Cortex of kidney (tissue), 1 donor: ENCODE measurements around the gene MACROD2.

Experiments used
- DNase-seq: peaks from one replicate; lab custom pipeline; 2025; lab: John Stamatoyannopoulos, UW

The MACROD2 gene

DNA sequence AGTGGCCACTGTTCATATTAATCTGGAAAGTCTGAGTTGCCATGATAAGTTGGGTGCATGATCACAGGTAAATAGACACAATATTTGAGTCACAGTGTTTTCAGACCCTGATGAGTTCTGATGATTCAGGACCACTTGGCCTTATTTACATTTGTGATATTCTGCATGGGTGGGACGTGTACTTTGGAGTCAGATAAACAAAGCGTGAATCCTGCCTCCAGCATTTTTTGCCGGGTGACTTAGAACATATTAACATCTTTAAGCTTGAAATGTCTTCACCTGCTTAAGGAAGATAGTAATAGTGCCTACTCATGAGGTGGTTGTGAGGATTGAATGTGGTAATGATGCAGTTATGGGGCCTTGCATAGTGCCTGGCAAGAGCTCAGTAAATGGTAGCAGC, 1582.8 kb downstream of the MACROD2 start:
- no peak for DNase-seq

DNA sequence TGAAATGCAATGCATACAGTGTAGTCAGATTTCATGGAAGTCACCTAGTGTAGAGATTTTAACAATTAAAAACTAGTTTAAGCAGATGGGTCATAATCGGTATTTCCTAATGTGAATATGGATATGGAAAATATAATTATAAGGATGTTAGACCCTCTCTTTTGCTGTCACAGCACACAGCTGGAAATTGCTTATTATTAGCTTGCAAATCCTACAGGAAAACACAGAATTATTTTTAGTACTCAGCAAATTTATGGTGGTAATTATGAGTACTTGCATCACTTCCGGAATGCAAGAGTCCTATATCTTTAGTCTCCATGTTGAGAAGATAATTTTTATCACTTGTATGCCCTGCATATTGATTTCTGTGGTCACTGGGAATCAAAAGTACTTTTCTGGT, 1584.4 kb downstream of the MACROD2 start:
- no peak for DNase-seq

DNA sequence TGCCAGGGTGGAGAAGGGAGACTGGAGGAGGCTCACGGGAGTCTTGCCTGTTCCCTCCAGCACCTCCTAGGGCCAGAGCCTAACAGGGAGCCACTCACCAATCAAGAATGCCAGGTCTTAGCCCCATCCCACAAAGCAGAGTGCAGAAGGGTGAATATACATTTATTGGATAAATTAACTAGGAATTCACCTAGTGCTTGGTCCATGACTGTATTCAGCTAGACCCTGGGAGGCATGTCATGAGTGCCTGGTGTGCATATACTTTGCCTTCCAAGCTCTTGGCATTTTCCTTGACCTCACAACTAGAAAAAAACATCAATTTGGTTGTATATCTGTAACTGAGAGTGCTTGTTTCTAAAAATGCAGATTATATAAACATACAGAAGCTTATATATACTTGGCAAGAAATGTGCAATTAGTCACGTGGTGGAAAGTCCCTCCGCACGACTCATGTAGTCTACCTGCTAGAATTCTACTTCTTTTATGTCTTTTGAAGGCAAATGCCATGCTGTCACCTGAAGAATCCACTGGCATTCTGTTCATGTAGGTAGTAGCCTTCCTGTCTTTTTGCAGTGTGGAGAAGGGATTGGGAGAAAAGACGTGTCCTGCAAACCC, 1586.9 kb downstream of the MACROD2 start:
- DNase-seq, result no peak

DNA sequence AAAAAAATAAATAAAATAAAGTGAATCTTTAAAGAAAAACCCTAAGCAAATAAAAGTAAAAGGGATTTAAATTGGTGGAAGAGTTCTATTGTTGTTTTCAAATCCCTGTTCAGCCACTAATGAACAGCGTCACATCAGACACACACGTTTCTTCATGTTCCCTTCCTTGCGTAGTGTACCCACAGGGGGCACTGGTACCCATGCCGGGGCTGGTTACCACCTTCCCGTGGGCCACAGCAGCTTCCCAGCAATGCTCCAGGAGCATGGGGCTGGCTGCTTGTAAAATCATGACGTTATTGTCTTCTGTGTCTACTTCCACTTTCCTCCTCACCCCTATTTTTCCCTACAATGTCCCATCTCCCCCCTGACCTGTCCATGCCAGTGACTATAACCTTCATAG, 1589.2 kb downstream of the MACROD2 start:
- DNase-seq, result no peak

DNA sequence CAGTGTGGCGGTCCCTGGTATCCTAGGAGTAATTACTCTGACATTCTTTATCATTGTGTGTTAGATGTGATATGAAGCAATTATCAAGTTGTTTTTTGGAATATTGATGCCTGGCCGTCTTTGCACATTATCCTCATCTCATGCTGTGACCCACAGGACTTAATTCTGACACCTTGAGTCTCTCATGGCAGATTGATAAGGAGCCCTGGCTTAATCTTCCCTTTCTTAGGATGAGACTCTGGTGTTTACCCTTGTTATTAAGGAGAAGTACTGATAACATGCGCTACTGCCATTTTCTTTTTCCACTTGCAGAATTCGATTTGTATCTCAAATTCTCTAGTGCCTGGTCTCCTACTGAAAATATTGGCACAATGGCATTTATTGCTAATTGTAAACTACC, 1597.8 kb downstream of the MACROD2 start:
- no peak for DNase-seq

DNA sequence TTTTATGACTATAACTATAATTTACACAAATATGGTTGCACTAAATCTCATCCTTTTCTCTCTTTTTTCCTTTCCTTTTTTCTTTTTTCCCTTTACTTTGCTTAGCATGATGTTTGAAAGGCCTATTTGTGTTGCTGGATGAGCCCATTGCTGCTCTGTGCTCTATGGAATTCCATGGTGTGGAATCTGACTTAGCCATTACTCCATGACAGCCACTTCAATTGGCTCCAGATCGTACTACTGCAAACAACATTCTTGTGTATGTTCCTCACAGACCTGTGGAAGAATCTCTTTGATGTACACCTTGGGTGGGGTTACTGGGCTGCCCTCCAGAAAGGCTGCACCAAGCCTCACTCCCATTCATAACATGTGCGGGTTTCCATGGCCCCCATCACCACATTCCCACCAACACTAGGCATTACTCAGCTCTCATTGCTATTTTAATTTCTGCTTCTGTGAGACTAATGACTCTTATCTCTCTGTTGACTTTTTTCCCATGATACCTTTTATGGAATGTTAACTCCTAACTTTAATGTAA, 1598.9 kb downstream of the MACROD2 start:
- no peak for DNase-seq

DNA sequence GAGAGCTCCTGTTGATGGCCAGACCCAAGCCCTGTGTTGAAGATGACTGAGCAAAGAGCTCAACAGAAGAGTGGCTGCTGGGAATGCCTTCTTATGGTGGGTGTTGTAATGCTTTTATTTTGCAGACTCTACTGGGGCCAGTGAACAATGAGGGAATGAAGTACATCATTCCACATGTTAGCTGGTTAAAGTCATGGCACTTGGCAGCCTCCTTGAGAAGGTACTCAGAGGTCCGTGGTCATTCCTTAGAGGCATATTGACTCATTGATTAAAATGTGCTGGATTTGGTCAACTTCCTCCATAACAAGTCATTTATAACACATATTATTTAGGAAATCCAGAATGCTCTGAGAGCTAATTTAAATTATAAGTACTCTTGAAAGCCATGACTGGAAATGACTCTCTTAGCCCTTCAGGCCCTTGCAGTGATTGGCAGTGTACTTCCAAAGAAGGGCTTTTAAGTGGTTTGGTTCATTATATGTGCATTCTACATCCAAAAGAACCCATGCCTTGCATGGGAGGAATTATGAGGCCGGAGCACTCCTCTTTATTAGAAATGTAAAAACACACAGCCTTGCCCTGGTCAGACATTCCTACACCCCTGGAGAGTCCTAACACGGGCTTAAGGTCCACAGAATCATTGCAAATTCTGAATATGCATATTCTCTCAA, 1601.0 kb downstream of the MACROD2 start:
- DNase-seq, result no peak

DNA sequence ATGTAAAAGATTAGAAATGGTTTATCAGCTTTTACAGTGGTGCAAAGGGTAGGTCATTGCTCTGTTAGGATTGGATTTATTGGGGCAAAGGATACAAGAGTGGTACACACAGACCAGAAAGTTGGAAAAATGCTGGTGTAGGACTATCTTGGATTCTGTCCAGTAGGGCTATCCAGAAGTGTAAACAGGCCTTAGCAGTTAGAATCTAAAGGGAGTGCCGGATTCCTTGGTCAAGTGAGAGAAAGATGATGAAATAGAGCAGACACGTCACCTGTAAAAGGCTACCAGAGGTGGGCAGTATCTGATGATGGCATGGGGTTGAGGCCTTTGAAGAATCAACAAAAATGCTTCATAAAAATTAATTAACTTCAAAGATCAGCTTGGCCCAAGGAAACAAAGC, 1602.0 kb downstream of the MACROD2 start:
- DNase-seq, result no peak

DNA sequence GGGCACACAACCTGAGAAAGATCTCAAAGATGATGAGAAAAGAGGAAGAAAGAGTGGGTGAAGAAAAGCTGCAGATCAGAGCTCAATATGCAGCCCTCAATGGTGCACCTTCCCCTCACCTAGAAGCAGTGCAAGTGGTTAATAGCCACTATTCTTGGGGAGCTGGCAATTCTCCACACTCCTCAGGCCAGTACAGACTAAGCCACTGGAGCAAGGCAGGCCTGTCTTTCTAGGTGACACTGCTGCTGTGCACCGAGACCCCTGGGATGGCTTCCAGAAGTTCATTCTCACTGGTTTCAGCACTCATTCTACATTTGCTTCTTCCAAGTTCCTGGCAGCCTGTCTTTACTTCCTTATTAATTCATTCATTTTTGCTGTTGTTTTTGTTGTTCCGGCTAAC, 1604.6 kb downstream of the MACROD2 start:
- no peak for DNase-seq

DNA sequence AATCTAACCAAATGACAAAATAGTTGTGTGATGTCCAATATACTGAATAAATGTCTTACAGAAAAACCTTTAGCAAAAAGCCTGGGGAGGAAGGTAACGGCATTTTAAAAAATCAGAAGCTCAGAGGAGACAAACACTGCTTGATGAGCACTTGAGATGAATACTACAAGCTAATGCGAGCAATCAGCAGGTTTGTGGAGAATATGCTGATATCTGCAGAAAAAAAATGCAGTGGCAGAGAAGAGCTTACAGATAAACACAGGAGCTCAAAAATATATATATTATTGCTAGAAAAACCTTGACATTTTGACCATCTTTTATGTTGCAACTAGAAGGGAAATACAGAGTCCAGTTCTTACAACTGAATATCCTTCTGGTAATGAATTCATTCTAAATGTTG, 1605.2 kb downstream of the MACROD2 start:
- no peak for DNase-seq

DNA sequence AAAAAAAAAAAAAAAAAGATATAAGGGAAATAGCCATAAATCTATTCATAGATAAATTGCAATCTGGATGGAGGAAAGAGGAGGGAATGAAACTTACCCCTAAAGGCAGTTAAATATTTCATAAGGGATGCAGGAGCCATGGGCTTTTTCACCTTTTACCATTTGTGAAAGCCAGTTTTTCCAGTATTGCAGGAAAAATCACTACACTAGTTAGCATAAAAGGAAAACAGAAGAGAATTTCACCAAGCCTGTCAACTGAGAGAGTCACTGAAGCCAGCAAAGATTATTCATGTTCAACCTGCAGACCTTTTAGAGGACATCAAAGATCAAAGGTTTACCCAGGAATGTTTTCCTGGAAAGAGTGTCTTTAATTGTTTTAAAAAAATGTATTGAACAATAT, 1608.2 kb downstream of the MACROD2 start:
- no peak for DNase-seq

DNA sequence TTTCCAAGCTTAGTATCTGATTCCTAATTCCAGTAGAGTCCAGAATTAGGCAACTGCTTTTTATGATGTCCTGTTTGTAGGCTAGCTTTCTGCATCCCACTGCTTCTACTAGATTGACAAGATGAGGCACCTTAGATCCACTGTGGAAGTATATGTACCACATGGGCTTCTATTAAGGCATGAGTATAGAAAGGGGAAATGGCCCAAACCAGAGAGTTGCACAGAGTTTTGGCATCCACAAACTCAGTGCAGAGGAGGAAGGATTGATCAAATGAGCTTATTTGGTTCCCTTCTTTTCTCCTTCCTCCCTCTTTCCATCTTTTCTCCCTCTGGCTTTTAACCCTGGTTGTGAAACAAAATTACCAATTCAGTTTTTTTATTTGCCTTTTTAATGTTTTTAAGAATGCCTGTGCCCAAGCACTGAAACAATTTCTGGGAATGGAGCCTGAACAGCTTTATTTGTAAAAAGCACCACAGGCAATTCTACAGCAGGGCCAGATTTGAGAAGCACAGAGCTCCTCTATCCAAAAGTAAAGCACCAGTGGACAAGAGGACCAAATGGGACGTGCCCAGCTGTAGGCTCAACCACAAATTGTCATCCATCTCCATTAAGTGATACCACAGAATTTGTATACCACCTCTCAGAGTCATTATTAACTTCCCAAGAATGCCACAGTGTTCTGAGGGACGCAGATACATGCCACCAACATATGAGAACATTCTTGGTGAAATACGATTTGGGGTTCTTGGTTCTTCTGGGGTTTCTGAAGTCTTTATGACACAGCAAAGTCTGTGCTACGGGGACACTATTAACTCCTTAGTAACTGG, 1608.9 kb downstream of the MACROD2 start:
- no peak for DNase-seq

DNA sequence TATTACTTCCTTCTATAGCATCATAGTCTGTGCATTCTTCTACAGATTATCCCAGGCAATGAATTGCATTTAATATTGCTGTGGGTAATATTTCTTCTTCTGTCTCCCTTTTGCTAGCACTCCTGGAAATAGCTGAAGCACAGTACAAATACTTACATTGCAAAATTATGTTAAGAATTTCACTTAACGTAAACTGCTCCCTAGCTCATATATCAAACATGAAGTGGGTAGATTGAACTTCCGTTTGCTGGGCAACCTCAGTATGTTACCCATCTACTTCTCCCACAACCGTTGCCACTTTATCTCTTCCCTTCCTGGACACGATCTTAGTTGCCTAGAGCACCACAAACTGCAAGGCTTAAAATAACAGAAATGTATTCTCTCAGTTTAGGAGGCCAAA, 1614.6 kb downstream of the MACROD2 start:
- DNase-seq, result no peak

DNA sequence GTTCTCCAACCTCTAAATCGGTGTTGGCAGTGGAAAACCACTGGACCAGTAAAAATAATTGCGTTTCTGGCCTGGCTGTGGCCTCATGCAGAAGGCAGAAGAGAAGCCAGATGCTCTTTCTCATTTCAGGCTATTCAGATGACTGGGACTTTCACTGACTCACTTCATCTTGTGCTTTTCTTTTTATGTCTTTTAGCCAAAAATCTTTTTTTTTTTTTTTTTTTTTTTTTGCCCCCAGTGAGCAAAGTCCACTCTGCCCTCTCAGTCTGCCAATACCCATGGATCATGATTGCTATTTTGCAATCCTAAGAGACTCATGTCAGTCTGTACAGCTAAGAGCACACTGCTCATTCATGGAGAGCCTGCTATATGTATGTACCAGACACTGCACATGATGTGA, 1615.5 kb downstream of the MACROD2 start:
- DNase-seq, result no peak

DNA sequence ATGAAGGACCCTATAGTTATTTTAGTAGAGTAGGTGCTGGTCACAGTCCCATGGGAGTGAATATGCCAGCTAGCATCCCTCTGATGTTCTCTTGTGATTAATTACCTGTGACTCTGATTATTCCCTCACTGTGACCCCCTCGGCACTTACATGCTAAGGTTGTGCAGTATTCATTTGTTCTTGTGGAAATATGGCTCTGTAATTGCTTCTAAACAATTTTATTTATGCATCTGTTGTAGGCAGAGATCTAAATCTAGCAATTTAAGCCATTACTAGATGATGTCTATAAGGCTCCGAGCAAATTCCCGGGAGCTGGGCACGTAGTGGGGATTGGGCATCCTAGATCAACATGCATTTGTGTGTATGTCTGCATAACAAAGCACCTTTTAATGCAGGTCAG, 1616.2 kb downstream of the MACROD2 start:
- DNase-seq, result no peak

DNA sequence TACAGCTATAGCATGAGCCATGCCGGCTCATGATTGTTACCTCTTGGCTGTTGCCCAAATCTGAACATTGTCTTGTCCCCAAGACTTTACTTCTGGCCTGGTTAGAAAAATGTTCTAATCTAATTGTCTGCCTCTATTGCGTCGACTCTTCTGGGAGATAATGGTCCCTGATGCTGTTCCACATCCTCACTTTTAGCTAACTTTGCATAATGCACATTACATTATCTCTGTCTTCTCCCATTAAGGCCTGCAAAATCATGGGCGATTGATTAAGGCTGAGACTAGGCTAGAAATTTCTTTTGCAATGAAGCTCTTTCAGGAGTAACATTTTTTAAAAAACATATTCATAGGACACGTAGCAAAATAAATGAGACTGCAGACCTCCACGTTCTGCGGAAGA, 1616.9 kb downstream of the MACROD2 start:
- DNase-seq, result no peak

DNA sequence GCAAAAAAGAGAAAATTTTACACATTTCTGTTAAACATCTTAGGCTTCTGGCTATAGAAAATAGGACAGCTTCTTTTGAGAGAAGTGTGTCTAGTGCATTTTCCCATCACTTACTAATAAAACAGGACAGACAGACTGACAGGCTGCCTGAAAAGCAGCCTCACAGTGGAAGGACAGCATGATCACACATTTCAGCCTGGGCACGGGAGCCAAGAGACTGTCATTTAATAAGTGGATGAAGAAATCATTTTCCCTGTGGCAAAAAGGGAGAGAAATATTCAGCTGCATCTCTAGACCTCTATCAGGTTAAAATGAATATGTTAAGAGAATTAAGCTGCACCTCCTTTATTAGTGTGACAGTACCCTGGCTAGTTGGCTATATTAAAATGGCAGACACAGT, 1617.5 kb downstream of the MACROD2 start:
- no peak for DNase-seq

DNA sequence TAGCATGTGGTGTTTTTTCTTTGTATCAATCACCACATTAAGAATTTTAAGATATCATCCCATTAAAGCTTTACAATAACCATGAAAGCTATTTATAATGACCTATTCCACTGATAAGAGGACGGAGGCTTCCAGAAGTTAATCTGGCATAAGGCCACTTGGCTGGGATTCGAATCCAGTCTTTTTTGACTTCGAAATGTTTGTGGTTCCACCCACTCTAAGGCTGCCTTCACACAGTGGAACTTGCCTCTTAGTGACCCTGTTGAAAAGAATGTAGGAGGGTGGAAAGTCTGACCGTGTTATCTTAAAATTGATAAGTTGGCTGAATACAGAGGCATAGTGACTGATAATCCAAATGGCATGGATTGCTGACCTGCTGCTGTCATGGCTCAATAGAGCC, 1618.2 kb downstream of the MACROD2 start:
- DNase-seq, result no peak

DNA sequence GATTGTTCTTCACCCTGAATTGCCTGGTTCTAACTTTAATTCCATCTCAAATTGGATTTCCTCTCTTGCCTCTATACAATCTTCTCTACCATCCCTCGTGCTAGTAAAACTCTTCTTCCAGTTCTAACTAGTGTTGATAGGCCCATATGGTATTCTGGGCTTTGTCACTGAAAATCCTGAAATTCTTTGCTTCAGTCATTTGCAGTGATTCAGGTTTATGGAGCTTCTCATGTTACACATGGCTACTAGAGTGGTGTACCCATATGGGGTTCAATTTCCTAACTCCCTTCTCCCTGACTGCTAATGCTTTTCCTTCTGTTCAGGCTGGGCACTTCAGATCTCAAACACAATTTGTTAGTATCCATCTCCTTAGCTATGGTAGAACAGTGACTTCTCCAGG, 1621.3 kb downstream of the MACROD2 start:
- no peak for DNase-seq

DNA sequence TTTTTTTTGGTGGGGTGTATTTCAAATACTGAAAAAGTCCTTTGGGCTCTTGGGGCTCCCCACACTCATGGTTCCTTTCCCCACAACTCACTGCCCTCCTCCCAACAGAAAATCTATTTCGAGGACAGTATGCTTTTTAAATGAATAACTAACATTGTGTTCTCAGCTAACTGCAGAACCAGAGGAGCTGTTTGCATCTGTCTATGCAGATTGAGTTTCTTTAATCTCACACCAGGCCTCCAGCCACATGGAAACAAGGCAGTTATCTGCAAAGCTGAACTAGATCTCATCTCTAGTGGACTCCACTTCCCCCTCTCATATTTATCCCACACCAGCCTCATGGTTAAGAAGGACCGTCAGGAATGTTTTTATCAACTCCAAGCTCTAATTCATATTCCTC, 1622.8 kb downstream of the MACROD2 start:
- no peak for DNase-seq

DNA sequence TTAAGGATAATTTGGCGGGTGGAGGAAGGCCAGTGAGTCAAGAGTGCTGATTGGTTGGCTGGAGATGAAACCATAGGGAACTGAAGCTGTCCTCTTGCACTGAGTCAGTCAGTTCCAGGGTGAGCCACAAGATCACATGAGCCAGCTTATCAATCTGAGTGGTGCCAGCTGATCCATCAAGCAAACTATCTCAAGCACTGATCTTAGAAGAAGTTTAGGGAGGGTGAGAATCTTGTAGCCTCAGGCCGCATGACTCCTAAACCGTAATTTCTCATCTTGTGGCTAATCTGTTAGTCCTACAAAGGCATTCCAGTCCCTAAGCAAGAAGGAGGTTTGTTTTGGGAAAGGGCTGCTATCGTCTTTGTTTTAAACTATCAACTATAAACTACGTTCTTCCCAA, 1623.6 kb downstream of the MACROD2 start:
- DNase-seq, result no peak

DNA sequence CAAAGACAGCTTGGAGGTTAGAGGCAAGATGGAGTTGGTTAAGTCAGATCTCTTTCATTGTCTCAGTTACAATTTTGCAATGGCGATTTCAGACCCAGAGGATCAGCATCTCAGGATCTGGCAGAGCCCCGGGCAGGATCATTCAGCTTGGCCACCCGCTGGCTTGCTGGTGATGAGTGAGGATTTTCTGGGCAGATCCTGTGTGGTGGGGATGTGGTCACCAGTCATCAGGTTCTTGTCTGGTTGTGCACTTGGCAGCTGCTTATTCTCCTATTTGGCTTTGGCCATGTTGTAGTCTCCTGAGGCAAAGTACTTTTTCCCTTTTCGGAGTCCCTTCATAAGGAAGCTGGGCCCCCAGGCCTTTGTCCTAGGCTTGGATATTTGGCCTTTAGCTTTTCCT, 1624.0 kb downstream of the MACROD2 start:
- no peak for DNase-seq

DNA sequence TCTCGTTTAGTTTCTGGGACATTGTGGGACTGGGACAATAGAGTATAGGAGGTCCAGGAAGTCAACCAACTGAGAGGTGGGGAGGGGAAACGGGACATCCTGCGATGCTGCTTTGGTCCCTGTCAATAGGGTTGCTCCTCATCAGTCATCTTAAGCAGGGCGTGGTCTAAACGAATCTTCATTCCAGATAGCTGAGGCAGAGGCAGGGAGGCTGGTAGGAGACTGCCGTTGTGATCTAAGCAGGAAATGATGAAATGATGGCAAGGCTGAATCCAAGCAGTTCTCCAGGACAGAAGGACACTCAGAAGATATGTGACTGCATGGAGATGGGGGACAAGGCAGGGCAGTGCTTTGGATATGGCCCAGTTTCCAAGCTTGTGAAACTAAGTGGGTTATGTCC, 1624.5 kb downstream of the MACROD2 start:
- DNase-seq, result no peak
